Ecto neural progenitor cell (in vitro differentiated cells): ENCODE measurements around the gene KIAA1328.
"Not testable (repeated sequence)": the region's sequence is repeated elsewhere in the genome, so short reads cannot be mapped to it uniquely, and the experiment has no call there.

Experiments
- DNase-seq: peaks from one replicate; pipeline ENCODE4 v3.0.0-alpha.2; 2018; ENCODE audit warnings: low spot score

Gene KIAA1328

DNA sequence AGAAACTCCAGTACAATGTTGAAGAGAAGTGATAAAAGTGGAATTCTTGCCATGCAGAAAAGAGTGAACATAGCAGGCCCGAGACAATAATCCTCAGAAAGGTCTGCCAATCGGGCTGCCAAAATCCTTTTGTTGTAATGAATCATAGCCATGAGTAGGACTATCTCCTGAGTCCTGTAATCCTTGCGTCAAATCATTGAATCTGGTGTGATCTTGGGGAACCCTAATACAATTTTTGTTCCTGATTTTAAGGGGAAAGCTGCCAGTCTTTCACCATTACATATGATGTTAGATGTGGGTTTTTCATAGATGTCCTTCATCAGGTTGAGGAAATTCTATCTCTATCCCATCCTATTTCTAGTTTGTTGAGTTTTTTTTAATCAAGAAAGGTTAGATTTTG, 2.4 kb upstream of the KIAA1328 start:
- DNase-seq, result no peak

DNA sequence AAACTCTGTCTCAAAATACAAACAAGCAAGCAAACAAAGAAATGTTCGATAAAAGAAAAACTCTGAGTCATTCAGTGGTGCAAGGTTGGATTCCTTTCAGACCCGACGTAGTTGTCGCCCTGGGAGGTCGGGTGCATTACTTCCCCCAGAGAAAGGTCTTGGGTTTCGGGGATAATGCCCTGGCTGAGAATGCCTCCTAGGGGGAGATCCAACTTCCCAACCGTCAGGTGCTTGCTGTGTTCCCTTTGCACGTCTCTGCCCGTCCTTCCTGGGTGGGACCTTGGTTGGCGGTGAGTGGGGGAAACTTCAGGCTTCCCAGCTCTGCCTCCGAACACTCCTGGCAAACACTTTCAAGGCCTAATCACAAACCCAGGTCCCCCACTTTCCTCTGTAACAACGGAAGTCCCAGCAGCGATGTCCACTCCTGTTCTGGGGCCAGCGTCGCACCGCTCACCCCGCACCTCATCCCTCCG, 734 bp upstream of the KIAA1328 start:
- peak; percentile 70 for DNase-seq

DNA sequence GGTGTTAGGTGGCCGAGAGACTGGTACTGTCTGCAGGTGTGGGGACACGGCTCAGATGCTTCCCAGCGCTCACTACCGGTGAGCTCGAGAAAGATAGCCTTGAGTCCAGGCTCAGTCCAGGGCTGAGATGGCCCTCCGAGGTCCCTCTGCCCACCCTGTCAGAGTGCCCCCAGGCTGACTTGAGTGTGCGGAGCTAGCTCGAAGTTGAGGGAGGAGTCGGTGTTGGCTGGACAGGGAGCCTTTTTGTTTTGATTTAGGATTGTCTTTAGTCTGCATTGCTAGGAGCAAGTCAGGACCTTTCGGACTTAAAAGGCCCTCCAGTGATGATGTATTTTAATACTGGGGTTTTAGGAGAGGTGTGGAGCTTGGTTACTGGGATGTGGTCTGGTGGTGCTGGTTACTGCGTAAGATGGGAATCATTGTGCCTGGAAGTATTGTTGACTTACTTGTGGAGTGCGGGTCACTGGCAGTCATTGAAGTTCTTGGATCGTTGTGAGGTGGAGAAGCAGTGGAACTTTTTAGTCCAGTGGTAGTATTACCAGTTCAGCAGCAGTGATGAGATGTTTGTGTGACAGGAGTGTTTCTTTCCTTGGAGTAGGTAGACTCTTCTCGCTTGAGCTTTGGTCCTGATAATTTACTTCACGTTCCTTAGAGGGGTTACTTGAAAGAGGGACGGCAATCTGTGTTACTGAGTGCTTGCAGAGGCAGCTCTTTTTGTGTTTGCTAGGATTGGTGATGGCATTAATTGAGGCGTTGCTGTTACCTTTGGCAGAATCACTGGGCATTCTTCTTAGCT, 633 bp downstream of the KIAA1328 start:
- DNase-seq, result no peak

DNA sequence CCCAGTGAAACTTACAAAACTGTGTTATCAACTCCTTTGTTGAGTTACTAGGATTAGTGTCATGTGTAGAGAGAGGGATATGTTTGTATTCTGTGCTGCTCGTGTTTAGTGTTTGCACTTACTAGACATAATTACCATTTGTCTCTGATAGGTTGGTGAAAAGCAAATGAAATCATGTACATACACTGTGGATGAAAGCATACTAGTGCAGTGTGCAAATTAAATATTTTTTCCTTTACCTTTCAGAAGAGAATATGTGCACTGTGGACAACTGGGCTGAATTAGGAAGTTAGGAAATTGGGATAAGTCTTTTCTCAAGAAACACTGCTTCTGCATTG, 1.2 kb downstream of the KIAA1328 start:
- DNase-seq, result no peak

DNA sequence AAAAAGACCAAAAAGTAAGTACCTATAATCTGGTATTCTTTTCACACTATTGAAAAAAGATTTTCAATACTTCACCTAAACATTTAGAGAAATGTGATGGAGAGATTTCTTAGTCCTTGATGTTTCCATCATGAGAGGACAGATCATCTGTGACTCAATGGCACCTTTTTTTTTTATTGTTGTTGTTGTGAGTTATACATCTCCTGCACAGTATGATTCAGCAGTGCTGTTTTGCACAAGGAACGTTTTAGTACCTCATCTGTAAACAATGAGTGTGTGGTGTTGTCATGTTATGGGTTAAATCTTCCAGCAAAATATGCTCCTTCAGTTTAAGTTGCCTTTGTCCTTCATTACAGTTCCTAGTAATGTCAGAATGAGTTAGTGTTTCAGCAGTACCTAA, 2.2 kb downstream of the KIAA1328 start:
- DNase-seq, result no peak

DNA sequence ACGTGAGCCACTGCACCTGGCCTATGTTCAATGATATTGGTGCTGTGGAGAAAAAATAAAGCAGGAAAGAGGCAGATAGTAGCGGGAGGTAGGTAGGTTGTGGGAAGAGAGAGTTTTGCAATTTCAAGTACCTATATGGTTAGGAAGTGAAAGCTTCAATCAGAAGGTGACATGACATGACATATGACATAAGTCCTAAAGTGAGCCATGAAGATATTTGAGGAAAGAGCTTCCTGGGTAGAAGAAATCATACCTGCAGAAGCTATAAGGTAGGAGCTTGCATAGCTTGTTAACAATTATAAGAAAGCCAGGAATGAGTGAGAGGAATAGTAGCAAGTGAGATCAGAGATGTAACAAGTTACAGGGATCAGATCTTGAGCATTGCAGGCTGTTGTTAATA, 4.2 kb downstream of the KIAA1328 start:
- DNase-seq, result no peak

DNA sequence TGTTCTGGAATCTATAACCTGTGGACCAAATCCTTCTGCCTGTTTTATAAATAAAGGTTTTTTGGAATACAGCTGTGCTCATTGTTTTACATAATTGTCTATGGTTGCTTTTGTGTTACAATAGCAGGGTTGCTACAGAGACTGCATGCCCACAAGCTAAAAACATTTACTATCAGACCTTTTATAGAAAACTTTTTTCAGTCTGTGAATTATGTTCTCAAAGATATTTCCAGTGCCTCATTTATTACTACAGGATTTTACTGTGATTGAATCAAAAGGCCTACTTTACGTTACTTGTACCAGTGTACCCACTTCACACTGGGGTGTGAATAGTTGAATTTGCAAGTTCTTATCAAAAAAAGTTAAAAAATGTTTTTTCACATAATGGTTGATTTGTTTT, 7.0 kb downstream of the KIAA1328 start:
- no peak for DNase-seq

DNA sequence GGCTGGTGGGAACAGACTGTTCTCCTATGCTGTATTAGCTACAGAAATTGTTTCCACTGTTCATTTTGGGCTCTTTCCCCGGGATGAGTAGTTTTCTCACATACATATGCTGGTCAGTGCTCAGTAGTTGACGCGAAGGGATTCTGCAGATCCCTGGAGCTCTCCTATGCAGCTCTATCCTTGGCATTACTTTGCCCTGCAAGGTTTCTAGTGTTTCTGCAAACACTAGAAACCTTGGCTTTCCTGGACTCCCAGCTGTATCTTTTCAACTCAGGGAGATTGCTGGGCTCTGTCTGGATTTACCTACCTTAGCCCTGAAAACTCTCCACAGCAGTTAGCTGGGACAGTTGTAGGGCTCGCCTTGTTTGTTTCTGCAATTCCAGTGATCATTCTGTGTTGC, 10.9 kb downstream of the KIAA1328 start:
- no peak for DNase-seq

DNA sequence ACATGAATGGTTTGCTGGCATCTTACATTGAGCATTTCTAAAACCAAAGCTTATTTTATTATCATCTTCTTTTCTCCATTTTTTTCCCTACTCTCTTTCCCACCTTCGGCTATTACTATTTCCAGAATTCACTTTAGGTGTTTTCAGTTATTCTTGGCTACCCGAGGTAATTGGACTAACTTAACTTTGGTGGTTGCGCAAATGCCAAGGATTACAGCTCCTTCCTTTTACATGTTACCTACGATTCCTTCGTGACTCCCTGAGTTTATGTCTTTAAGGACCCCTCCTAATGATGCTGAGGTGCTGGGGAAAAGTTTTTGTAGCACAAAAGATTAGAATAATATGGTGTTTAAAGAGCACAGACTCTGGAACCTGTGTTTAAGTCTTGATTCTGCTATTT, 14.3 kb downstream of the KIAA1328 start:
- no peak for DNase-seq

DNA sequence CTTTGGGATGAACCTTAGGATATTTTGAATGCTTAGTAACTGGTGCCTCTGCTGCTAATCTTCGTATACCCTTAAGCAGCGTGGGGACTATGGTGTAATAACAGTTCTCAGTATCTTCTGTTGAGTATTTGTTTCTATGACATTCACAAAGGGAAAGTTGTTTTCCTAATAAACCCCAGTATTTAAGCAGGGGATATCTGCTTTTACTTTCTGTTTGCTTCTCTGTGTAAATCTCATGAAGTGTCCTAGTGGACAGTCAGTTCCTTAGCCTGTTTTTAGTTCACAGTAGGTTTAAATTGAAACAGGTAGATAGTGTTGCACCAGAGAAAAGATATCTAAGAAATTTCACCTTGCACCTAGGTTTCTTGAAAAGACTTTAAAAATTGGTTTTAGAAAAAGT, 14.9 kb downstream of the KIAA1328 start:
- no peak for DNase-seq

DNA sequence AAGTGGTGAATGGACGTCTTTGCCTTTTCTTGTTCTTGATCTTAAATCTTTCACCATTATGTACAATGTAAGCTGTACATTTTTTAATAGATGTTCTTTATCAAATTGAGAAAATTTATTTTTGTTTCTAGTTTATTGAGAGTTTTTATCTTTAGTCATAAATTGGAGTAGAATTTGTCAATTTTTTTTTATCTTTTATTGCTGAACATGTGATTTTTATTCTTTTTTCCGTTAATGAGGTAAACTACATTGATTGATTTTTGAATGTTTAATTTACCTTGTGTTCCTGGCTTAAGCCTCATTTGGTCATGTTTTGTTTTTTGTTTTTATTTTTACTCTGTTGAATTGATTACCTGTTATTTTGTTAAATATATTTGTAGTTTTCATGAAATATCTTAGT, 19.7 kb downstream of the KIAA1328 start:
- DNase-seq, result no peak

DNA sequence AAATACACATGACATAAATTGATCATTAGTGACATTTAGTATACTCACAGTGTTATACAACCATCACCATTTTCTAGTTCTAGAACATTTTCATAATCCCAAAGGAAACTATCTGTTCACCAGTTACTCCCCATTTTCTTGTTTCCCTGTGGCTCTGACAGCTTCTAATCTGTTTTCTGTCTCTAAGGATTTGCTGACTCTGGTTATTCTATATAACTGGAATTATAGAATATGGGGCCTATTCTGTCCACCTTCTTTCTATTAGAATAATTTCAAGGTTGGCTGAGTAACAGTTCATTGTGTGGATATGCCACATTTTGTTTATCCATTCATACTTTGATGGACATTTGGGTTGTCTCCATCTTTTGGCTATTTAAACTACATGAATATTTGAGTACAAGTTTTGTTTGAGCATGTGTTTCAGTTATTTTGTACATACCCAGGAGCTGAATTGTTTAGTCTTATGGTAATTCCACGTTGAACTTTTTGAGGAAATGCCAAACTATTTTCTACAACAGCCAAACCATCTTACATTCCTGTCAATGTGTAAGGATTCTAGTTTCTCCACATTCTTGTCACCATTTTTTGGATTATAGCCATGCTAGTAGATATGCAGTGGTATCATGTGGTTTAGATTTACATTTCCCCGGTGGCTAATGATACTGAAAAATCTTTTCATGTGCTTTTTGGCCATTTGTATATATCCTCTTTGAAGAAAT, 20.5 kb downstream of the KIAA1328 start:
- no peak for DNase-seq

DNA sequence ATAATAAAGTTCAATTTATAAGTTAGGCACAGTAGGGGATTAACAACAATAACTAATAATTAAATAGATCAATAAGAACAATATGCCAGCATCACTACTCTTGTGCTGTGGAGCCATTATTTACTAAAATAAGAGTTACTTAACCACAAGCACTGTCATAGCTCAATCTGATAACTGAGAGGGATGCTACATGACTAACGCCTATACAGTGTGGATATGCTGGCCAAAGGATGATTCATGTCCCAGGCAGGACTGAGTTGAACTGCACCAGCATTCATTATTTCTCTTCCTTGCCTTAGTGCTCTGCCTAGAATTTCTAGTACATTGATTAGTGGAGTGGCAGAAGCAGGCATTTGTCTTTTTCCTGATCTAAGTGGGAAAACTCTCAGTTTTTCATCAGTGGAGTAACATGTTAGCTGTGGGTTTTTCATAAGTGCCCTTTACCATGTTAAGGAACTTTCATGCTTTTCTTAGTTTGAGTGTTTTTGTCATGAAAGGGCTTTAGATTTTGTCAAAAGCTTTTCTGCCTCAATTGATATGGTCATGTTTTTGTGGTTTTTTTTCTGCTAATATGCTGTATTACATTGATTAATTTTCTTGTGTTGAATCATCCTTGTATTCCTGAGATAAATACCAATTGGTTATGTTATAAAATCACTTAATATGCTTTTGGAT, 21.7 kb downstream of the KIAA1328 start:
- no peak for DNase-seq

DNA sequence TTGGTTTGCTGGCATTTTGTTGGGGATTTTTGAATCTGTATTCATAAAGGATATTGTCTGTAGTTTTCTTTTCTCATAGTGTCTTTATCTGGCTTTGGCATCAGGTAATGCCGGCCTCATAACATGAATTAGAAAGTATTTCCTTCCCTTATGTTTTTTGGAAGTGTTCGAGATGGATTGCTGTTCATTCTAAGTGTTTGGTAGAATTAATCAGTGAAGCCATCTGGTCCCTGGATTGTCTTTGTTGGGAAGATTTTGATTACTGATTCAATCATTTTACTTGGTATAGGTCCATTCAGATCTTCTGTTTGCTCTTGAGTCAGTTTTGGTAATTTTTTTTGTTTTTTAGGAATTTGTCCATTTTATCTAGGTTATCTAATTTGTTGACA, 22.3 kb downstream of the KIAA1328 start:
- DNase-seq, result no peak

DNA sequence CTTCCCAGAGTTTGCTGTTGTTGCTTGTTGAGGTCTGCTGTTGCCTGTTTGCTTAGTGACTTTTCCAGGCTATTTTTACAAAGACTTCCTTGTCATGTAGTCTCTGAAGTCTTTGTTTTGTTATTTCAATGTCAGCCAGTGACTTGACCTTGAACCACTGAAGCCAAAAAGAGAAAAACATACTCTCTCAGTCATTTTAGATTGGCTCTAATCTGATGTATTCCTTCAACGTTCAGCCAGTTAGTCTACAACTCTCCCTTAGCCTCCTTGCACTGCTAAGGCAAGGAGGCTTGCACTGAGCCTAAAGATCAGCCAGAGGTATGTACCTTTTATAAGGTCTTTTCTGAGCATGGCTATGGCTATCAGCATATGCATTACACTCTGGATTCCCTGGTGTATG, 27.9 kb downstream of the KIAA1328 start:
- no peak for DNase-seq

DNA sequence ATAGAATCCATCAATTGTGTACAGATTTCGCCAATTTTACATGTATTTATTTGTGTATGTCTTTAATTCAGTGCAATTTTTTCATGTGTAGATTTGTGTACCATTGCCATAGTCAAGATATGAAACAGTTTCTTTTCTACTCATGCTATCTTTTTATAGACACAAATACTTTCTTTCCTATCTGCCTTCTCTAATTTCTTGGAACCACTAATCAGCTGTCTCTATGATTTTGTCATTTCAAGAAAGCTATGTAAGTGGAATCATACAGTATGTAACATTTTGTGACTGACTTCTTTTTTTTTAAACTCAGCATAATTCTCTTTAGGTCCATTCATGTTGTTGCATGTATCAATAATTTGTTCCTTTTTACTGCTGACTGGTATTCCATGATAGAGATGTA, 33.3 kb downstream of the KIAA1328 start:
- no peak for DNase-seq

DNA sequence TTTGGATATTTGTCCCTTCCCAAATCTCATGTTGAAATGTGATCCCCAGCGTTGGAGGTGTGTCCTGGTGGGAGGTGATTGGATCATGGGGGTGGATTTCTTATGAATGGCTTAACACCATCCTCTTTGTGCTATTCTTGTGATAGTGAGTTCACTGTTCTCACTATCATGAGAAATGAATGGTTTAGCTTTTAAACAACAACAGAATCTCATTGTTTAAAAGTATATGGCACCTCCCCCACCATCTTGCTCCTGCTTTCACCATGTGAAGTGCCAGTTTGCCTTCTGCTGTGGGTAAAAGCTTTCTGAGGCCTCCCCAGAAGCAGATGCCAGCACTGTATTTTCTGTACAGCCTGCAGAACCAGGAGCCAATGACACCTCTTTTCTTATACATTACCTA, 38.1 kb downstream of the KIAA1328 start:
- DNase-seq, result no peak

DNA sequence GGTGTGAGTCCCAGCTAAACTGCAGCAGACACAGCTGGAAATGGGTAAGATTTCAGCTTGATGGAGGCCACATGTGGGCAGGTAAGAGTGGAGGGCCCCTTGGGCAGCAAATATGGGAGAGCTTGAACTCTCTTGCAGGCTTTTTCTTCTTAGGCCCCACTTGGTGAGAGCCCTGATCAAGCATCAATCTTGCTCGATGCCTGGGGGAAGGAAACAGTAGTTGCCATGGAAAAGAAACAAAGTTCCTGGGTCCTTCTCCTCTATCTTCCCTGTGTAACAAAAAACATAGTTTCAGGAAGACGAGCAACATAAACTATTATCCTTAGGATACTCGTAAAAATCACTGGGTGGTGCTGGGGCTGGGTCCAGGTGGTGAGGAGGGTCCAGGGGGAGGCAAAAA, 42.9 kb downstream of the KIAA1328 start:
- no peak for DNase-seq

DNA sequence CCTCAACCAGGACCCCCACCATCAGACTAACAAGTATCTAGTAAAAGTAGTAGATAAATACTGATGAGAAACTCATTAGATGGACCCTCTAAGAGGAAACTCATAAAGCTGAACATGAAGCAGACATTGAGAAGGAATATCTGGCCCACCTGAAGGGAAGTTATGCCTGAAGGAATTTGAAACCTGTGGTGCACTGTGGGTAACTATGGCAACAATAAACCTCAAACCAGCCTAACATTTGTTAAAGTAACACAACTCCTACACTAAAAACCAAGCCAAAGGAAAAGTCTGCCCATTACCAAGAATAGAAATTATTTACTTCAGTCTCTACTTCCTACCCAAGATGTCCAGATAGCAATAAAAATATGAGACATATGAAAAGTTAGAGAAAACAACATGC, 43.4 kb downstream of the KIAA1328 start:
- DNase-seq, result no peak

DNA sequence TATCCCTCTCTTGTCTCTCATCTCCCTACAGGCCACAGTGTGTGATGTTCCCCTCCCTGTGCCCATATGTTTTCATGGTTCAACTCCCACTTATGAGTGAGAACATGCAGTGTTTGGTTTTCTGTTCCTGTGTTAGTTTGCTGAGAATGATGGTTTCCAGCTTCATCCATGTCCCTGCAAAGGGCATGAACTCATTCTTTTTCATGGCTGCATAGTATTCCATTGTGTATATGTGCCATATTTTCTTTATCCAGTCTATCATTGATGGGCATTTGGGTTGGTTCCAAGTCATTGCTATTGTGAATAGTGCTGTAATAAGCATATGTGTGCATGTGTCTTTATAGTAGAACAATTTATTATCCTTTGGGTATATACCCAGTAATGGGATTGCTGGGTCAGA, 44.9 kb downstream of the KIAA1328 start:
- not testable (repeated sequence) for DNase-seq

DNA sequence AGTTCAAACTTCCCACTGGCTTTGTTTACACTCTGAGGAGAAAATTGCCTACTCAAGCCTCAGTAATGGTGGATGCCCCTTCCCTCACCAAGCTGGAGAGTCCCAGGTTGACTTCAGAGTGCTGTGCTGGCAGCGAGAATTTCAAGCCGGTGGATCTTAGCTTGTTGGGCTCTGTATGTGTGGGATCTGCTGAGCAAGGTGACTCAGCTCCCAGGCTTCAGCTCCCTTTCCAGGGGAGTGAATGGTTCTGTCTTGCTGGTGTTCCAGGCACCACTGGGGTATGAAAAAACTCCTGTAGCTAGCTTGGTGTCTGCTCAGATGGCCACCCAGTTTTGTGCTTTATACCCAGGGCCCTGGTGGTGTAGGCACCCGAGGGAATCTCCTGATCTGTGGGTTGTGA, 50.9 kb downstream of the KIAA1328 start:
- not testable (repeated sequence) for DNase-seq

DNA sequence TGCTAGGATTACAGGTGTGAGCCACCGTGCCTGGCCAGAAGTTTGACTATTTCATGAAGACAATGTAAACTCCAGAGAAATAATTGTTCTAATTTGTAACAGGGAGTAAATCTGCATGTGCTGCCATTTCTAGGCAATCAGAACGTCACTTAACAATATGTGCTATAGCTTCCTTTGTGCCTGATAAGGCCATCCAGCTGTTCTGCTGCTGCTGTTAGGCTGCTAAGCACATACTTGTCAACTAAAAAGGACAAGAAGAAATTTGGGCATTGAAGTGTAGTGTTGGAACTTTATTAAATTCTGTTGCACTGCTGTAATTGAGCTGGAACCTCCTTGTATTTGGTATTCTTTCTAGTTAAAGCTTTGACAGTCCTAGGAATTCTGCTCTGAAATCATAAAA, 57.1 kb downstream of the KIAA1328 start:
- no peak for DNase-seq

DNA sequence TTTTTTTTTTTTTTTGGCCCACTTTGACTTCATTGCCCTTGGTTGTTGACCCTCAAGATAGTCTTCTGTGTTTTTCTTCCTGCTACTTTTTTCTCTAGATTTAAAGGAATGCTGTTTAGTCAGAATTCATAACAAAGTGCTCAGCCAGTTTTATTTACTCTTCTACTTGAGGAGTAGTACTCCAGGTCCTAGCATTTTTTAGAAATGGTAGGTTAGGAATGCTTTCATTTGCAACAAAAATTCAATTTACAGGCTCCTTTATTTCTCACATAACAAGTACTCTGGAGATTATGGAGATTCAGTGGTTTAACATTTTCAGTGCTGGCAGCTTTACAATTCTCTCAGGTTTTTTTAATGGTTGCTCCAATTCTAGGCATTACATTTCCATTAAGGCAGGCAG, 58.2 kb downstream of the KIAA1328 start:
- DNase-seq, result no peak
